Right ventricle myocardium inferior (tissue), 1 donor: ENCODE results near the gene ULBP2. TPM values are rescaled to one million over a fixed set of nuclear protein-coding genes. Genes with fewer than 3 reads are reported as not detected.
A peak's percentile ranks its signal among the peaks of the same experiment; 100 is the strongest.
"Not testable (repeated sequence)": the region's sequence is repeated elsewhere in the genome, so short reads cannot be mapped to it uniquely, and the experiment has no call there.

Experiments used
- ATAC-seq: fragments of 200-7000 bp; cut with Tn5 transposase; one replicate; pipeline ENCODE4 v1.9.1; 2020; ENCODE audit warnings: mild to moderate bottlenecking, moderate library complexity
- DNase-seq: peaks from one replicate; pipeline ENCODE4 v3.0.0; 2021; ENCODE audit errors: missing footprints
- intact Hi-C: fragments of 100-400 bp; cut with DNase I; formaldehyde crosslinking; loops from one replicate; pipeline ENCODE4 v1.11.0; 2022
- total RNA-seq: library from RNA; stranded (reverse); fragmentation: NEBNext Ultra II Directional; extraction: Animal tissue kit (Norgen Biotek cat#: 25700); gene quantifications from one replicate; pipeline ENCODE4 v1.2.1, GENCODE V29; 2021
- donor health status: DM: no; HTN: yes; CAD: no; lungs with severe emphysema.

ULBP2 gene
- total RNA-seq, 1 donor from 2014 or later = 1.3 TPM

- ATAC-seq, intact Hi-C loops, DNase-seq: not testable (repeated sequence)
Measured at GRCh38 chr6:149959806-149960205, 18.0 kb downstream of the ULBP2 start.

- DNase-seq (no peak), ATAC-seq (no peak)
- intact Hi-C loops = no loop called here
Measured at GRCh38 chr6:149960488-149960887, 18.7 kb downstream of the ULBP2 start.

- ATAC-seq = no peak
- no peak for DNase-seq
- intact Hi-C loops = no loop called here
Measured at GRCh38 chr6:149961728-149962425, 20.1 kb downstream of the ULBP2 start.

GRCh38 chr6:149962461-149963211 lies 20.8 kb downstream of the ULBP2 start:
- no peak for ATAC-seq
- DNase-seq = no peak
- intact Hi-C loops = no loop called here

- no peak for DNase-seq
- no peak for ATAC-seq
- intact Hi-C loops = no loop called here
Measured at GRCh38 chr6:149963212-149963461, 21.3 kb downstream of the ULBP2 start.

GRCh38 chr6:149963462-149964307 lies 21.9 kb downstream of the ULBP2 start, which contains the start of gene ULBP1:
TSS of gene ULBP1 (plus strand) at chr6:149963943. CDS start at chr6:149964050, 107 bp downstream.
- peak; percentile 95 for DNase-seq
- intact Hi-C loops = no loop called here
- peak; percentile 95 for ATAC-seq

GRCh38 chr6:149964308-149965193 lies 22.7 kb downstream of the ULBP2 start:
- ATAC-seq (no peak), DNase-seq (no peak)

GRCh38 chr6:149965194-149966020 lies 23.6 kb downstream of the ULBP2 start:
- intact Hi-C loops = no loop called here
- DNase-seq = no peak
- no peak for ATAC-seq

More at GRCh38 chr6:149964308-149965193, 22.7 kb downstream of the ULBP2 start:
- intact Hi-C loops = no loop called here

- ATAC-seq, intact Hi-C loops, DNase-seq: not testable (repeated sequence)
Measured at GRCh38 chr6:149966319-149966718, 24.5 kb downstream of the ULBP2 start.

GRCh38 chr6:149967591-149967990 lies 25.8 kb downstream of the ULBP2 start:
- intact Hi-C loops = no loop called here
- no peak for ATAC-seq
- DNase-seq = no peak

- intact Hi-C loops, ATAC-seq, DNase-seq: not testable (repeated sequence)
Measured at GRCh38 chr6:149967999-149968398, 26.2 kb downstream of the ULBP2 start.

GRCh38 chr6:149968909-149969308 lies 27.1 kb downstream of the ULBP2 start:
- ATAC-seq, intact Hi-C loops, DNase-seq: not testable (repeated sequence)

- ATAC-seq (no peak), DNase-seq (no peak)
- intact Hi-C loops = no loop called here
Measured at GRCh38 chr6:149969635-149970034, 27.8 kb downstream of the ULBP2 start.

- DNase-seq, intact Hi-C loops, ATAC-seq: not testable (repeated sequence)
Measured at GRCh38 chr6:149974394-149974793, 32.6 kb downstream of the ULBP2 start.

- ATAC-seq (no peak), DNase-seq (no peak)
- intact Hi-C loops = no loop called here
Measured at GRCh38 chr6:149974825-149975224, 33.0 kb downstream of the ULBP2 start.

GRCh38 chr6:149975400-149975799 lies 33.6 kb downstream of the ULBP2 start:
- no peak for ATAC-seq
- intact Hi-C loops = no loop called here
- no peak for DNase-seq

GRCh38 chr6:149977221-149977620 lies 35.4 kb downstream of the ULBP2 start:
- intact Hi-C loops = no loop called here
- no peak for DNase-seq
- no peak for ATAC-seq

- ATAC-seq = no peak
Measured at GRCh38 chr6:149978610-149979009, 36.8 kb downstream of the ULBP2 start.

More at GRCh38 chr6:149978610-149979009, 36.8 kb downstream of the ULBP2 start:
- intact Hi-C loops = no loop called here
- DNase-seq = no peak
